CD4-positive, alpha-beta T cell (primary cell): ENCODE data around the gene SIRT3. TPM values are rescaled to one million over a fixed set of nuclear protein-coding genes. Genes with fewer than 3 reads are reported as not detected.
A peak's percentile ranks its signal among the peaks of the same experiment; 100 is the strongest.

Experiments used
- ATAC-seq: fragments of 200-7000 bp; cut with Tn5 transposase; one replicate; pipeline ENCODE4 v1.10.0; 2022; ENCODE audit warnings: mild to moderate bottlenecking; ENCODE audit not compliant: poor library complexity
- CTCF ChIA-PET: fragments of 350-600 bp; sonication (Branson Sonifier 250); formaldehyde crosslinking; loops from one replicate; lab custom pipeline; 2021; ENCODE audit warnings: antibody characterized with exemption, inconsistent platforms; lab: Charles Lee
- POLR2A ChIA-PET: fragments of 350-600 bp; sonication (Branson Sonifier 250); formaldehyde crosslinking; loops from one replicate; lab custom pipeline; 2021; ENCODE audit warnings: antibody characterized with exemption, inconsistent platforms; lab: Charles Lee
- DNase-seq, 14 experiments: peaks; one replicate each; pipeline ENCODE4 v3.0.0-alpha.2; 2013 to 2020; ENCODE audit warnings: mixed read lengths in 2 of 14
- H3K27ac ChIP-seq, 2 donors: one replicate each; pipeline versions ENCODE4 v1.5.1 to v1.7.0; 2013; ENCODE audit warnings: low read length in 2 of 2, low read depth in 1 of 2, mild to moderate bottlenecking in 1 of 2
- H3K27me3 ChIP-seq, 2 experiments: 1 replicate in 1 of 2; 2 replicates in 1 of 2; pipeline versions ENCODE4 v1.6.1 to v1.7.0; 2013; ENCODE audit warnings: low read length in 2 of 2, control low read depth in 1 of 2, mild to moderate bottlenecking in 1 of 2, moderate library complexity in 1 of 2; ENCODE audit not compliant: insufficient read depth in 2 of 2, control insufficient read depth in 1 of 2
- H3K36me3 ChIP-seq: one replicate; pipeline ENCODE4 v1.6.1; 2013; ENCODE audit warnings: low read length, control low read depth; ENCODE audit not compliant: insufficient read depth
- H3K4me1 ChIP-seq: one replicate; pipeline ENCODE4 v1.6.1; 2013; ENCODE audit warnings: low read length, control low read depth; ENCODE audit not compliant: insufficient read depth
- H3K4me3 ChIP-seq: one replicate; pipeline ENCODE4 v1.5.1; 2013; ENCODE audit warnings: mild to moderate bottlenecking, low read length, moderate library complexity
- H3K9me3 ChIP-seq, 2 experiments: 1 replicate in 1 of 2; 2 replicates in 1 of 2; pipeline versions ENCODE4 v1.6.1 to v1.7.0; 2013; ENCODE audit warnings: low read length in 2 of 2, mild to moderate bottlenecking in 2 of 2, control low read depth in 1 of 2, moderate library complexity in 1 of 2; ENCODE audit not compliant: control insufficient read depth in 1 of 2, insufficient read depth in 1 of 2
- H3K27ac Mint-ChIP-seq: one replicate; pipeline ENCODE4 v1.8.0; 2020; ENCODE audit warnings: mixed read lengths
- H3K27me3 Mint-ChIP-seq: one replicate; pipeline ENCODE4 v1.8.0; 2021; ENCODE audit warnings: mixed read lengths
- H3K36me3 Mint-ChIP-seq: one replicate; pipeline ENCODE4 v1.8.0; 2021; ENCODE audit warnings: low read depth, mixed read lengths
- H3K4me1 Mint-ChIP-seq: one replicate; pipeline ENCODE4 v1.8.0; 2021; ENCODE audit warnings: low read depth, mixed read lengths
- H3K4me3 Mint-ChIP-seq: one replicate; pipeline ENCODE4 v1.8.0; 2020; ENCODE audit warnings: mild to moderate bottlenecking, mixed read lengths
- H3K9me3 Mint-ChIP-seq: one replicate; pipeline ENCODE4 v1.8.0; 2020; ENCODE audit warnings: mixed read lengths
- CTCF ChIP-seq: fragments of 200-600 bp; IDR thresholded peaks from one replicate; pipeline ENCODE4 v1.8.0; 2022; ENCODE audit warnings: antibody characterized with exemption, mild to moderate bottlenecking
- intact Hi-C, 2 experiments: fragments of 100-400 bp; cut with DNase I in 1 of 2; cut with micrococcal nuclease in 1 of 2; formaldehyde crosslinking; loops; one replicate each; pipeline versions ENCODE4 v1.15.1 to v1.9.0; 2023 to 2025; cut with DNase I, micrococcal nuclease
- total RNA-seq, 174 experiments: library from RNA in 2 of 174; stranded (reverse) in 2 of 174; gene quantifications; one replicate each; pipeline ENCODE4 v1.2.3 and lab custom pipeline; 2021 to 2026

SIRT3 gene
- total RNA-seq, 2 experiments from 2014 or later = 16.4 to 18.0 TPM

GRCh38 chr11:283405-284104 is 47.4 kb upstream of the SIRT3 start:
- H3K4me3 Mint-ChIP-seq = peak overlapping the region; percentile 93
- peaks cover 50% of the 10 kb centered on the region for H3K4me1 Mint-ChIP-seq
- ChIA-PET CTCF (interaction anchor here (1.1 kb wide), 1 partner anchor 33 kb away, joined by 3 read pairs; no protein-coding TSS in a partner anchor), POLR2A (interaction anchor here (0.7 to 7.5 kb wide), 5 partner anchors 15 to 164 kb away, joined by 3 to 185 read pairs (median 5); partner anchors contain the start of genes BET1L and RIC8A)
- H3K9me3 Mint-ChIP-seq = no peaks in the 10 kb centered on the region
- TF ChIP-seq CTCF = no peak
- ATAC-seq = no peak
- H3K4me1 ChIP-seq = peaks cover 69% of the 10 kb centered on the region
- peak overlapping the region; percentile 70 for H3K27ac Mint-ChIP-seq
- H3K36me3 Mint-ChIP-seq = peaks cover 29% of the 10 kb centered on the region
- intact Hi-C loops = loop anchor here in 1 of 2 experiments (2.0 kb wide), 1 partner anchor 13 kb away; no protein-coding TSS in a partner anchor
- no peak overlapping the region for H3K27ac ChIP-seq
- no peaks in the 10 kb centered on the region for H3K9me3 ChIP-seq
- DNase-seq = peak in 2 of 14 experiments; percentile 1 to 16
- H3K36me3 ChIP-seq = no peaks in the 10 kb centered on the region
- H3K27me3 ChIP-seq = peaks cover 10 to 23% of the 10 kb centered on the region in 2 experiments
- H3K4me3 ChIP-seq = no peak overlapping the region
- H3K27me3 Mint-ChIP-seq = peaks cover 17% of the 10 kb centered on the region

GRCh38 chr11:282630-283360 is 46.7 kb upstream of the SIRT3 start:
- Histone ChIP-seq H3K36me3 (no peaks in the 10 kb centered on the region), H3K9me3 (no peaks in the 10 kb centered on the region), H3K27me3 (peaks cover 10 to 23% of the 10 kb centered on the region in 2 experiments), H3K27ac (no peak overlapping the region), H3K4me3 (no peak overlapping the region), H3K4me1 (peaks cover 69% of the 10 kb centered on the region)
- intact Hi-C loops = no loop called here
- ATAC-seq (no peak), DNase-seq (peak in 1 of 14 experiments; percentile 32)
- H3K27me3 Mint-ChIP-seq = peaks cover 14% of the 10 kb centered on the region
- H3K9me3 Mint-ChIP-seq = no peaks in the 10 kb centered on the region
- POLR2A ChIA-PET = interaction anchor here (0.7 to 7.5 kb wide), 6 partner anchors 14 to 86 kb away, joined by 3 to 185 read pairs (median 7); partner anchors contain the start of genes BET1L, PSMD13 and RIC8A
- CTCF ChIA-PET = no interaction called here
- H3K36me3 Mint-ChIP-seq = peaks cover 23% of the 10 kb centered on the region
- H3K4me1 Mint-ChIP-seq = peaks cover 55% of the 10 kb centered on the region
- peak overlapping the region; percentile 81 for H3K27ac Mint-ChIP-seq
- no peak for TF ChIP-seq CTCF
- H3K4me3 Mint-ChIP-seq = peak overlapping the region; percentile 93

- Mint-ChIP-seq H3K4me3 (peak overlapping the region; percentile 93), H3K27ac (peak overlapping the region; percentile 81), H3K4me1 (peaks cover 58% of the 10 kb centered on the region), H3K9me3 (no peaks in the 10 kb centered on the region), H3K36me3 (peaks cover 20% of the 10 kb centered on the region), H3K27me3 (peaks cover 12% of the 10 kb centered on the region)
- POLR2A ChIA-PET = interaction anchor here (0.7 to 9.1 kb wide), 8 partner anchors 7 to 86 kb away, joined by 3 to 185 read pairs (median 17); partner anchors contain the start of genes BET1L, PGGHG, PSMD13 and RIC8A
- TF ChIP-seq CTCF = no peak
- CTCF ChIA-PET = no interaction called here
- DNase-seq = peak in 1 of 14 experiments; percentile 21
- Histone ChIP-seq H3K36me3 (no peaks in the 10 kb centered on the region), H3K4me3 (peak overlapping the region; percentile 53), H3K4me1 (peaks cover 69% of the 10 kb centered on the region), H3K27me3 (peaks cover 10 to 23% of the 10 kb centered on the region in 2 experiments), H3K9me3 (no peaks in the 10 kb centered on the region), H3K27ac (no peak overlapping the region)
- intact Hi-C loops = no loop called here
- no peak for ATAC-seq
Observed at GRCh38 chr11:282171-282570, 46.0 kb upstream of the SIRT3 start.
